HepG2 (cell line): ENCODE measurements around the gene HAPLN3. TPM values are rescaled to one million over a fixed set of nuclear protein-coding genes. Genes with fewer than 3 reads are reported as not detected.

Experiments used
- ATAC-seq: fragments of 200-7000 bp; cut with Tn5 transposase; 3 replicates; pipeline ENCODE4 v1.9.1; 2020; ENCODE audit warnings: mild to moderate bottlenecking, moderate library complexity
- BruUV-seq: library from RNA; stranded (reverse); fragments of 400-500 nt; replicated peaks from 2 replicates; lab custom pipeline; 2021; lab: Mats Ljungman, UMichigan
- CTCF ChIA-PET: fragments of 300-600 bp; formaldehyde crosslinking; extraction: SDS; loops from one replicate; lab custom pipeline; 2021; ENCODE audit warnings: low total read pairs, inconsistent platforms, low intra/inter-chr PET ratio; lab: Yijun Ruan, JAX
- POLR2A ChIA-PET: fragments of 350-600 bp; sonication (Branson Sonifier 250); formaldehyde crosslinking; loops from one replicate; lab custom pipeline; 2020; ENCODE audit warnings: antibody characterized with exemption, inconsistent platforms; lab: Yijun Ruan, JAX
- DNase-seq: peaks from one replicate; pipeline ENCODE4 v3.0.0-alpha.2; 2015; ENCODE audit warnings: low spot score
- FAIRE-seq: peaks from 3 replicates; lab custom pipeline; 2011; peaks lifted over from hg19 to GRCh38; lab: Jason Lieb, UNC
- H2AFZ ChIP-seq: one replicate; pipeline ENCODE4 v1.6.1; 2011; ENCODE audit warnings: low read length, inconsistent platforms
- H3K27ac ChIP-seq: fragments of 300-600 bp; 3 replicates; pipeline ENCODE4 v1.8.0; 2011; ENCODE audit warnings: mixed run types, mild to moderate bottlenecking, mixed read lengths, low read length, inconsistent platforms; ENCODE audit not compliant: insufficient read depth; ENCODE audit errors: extremely low read length
- H3K27me3 ChIP-seq, 2 experiments: fragments of 200-600 bp in 1 of 2; 2 replicates in 1 of 2; 3 replicates in 1 of 2; pipeline versions ENCODE4 v1.6.0 to v1.8.0; 2011; ENCODE audit warnings: low read length in 2 of 2, mild to moderate bottlenecking in 2 of 2, moderate library complexity in 2 of 2, inconsistent platforms in 1 of 2; ENCODE audit not compliant: insufficient read depth in 2 of 2, control insufficient read depth in 1 of 2
- H3K36me3 ChIP-seq, 2 experiments: fragments of 200-600 bp in 1 of 2; replicated peaks in 1 of 2; 2 replicates in 1 of 2; 3 replicates in 1 of 2; pipeline versions ENCODE4 v1.5.1 to v1.8.0; 2011; ENCODE audit warnings: low read length in 2 of 2, inconsistent platforms in 1 of 2; ENCODE audit not compliant: insufficient read depth in 2 of 2, control insufficient read depth in 1 of 2
- H3K4me1 ChIP-seq: 2 replicates; pipeline ENCODE4 v1.5.1; 2012; ENCODE audit warnings: low read length, inconsistent platforms; ENCODE audit not compliant: insufficient read depth
- H3K4me2 ChIP-seq: 2 replicates; pipeline ENCODE4 v1.6.0; 2011; ENCODE audit warnings: low read depth, low read length, inconsistent platforms
- H3K4me3 ChIP-seq, 3 experiments: fragments of 200-600 bp in 1 of 3; sonication (generic), shearing (Covaris generic) in 1 of 3; replicated peaks in 1 of 3; 2 replicates each; pipeline ENCODE4 v1.5.1; 2011 to 2016; ENCODE audit warnings: low read length in 3 of 3, inconsistent platforms in 2 of 3, low read depth in 2 of 3, mild to moderate bottlenecking in 2 of 3, control low read depth in 1 of 3, mixed read lengths in 1 of 3; ENCODE audit not compliant: insufficient read depth in 1 of 3
- H3K79me2 ChIP-seq: one replicate; pipeline ENCODE4 v1.6.1; 2011; ENCODE audit warnings: low read length, inconsistent platforms; ENCODE audit not compliant: insufficient read depth
- H3K9ac ChIP-seq: 2 replicates; pipeline ENCODE4 v1.6.0; 2011; ENCODE audit warnings: mild to moderate bottlenecking, low read depth, low read length, inconsistent platforms; ENCODE audit not compliant: insufficient read depth
- H3K9me3 ChIP-seq: 2 replicates; pipeline ENCODE4 v1.5.1; 2012; ENCODE audit warnings: mild to moderate bottlenecking, low read length
- H4K20me1 ChIP-seq: 2 replicates; pipeline ENCODE4 v1.6.0; 2011; ENCODE audit warnings: inconsistent platforms, mild to moderate bottlenecking, low read length, moderate library complexity; ENCODE audit not compliant: insufficient read depth
- SAFB2 ChIP-seq: sonication (generic); formaldehyde crosslinking; IDR thresholded peaks from 2 replicates; pipeline ENCODE4 v1.5.1; 2020; ENCODE audit warnings: missing genetic modification reagents, low read depth, mild to moderate bottlenecking, borderline replicate concordance
- WIZ ChIP-seq: sonication (generic); formaldehyde crosslinking; IDR thresholded peaks from 2 replicates; pipeline ENCODE4 v1.5.1; 2020; ENCODE audit warnings: mild to moderate bottlenecking, missing genetic modification reagents
- WGBS: methylation state at CpG from one replicate; pipeline ENCODE4 v1.1.6; 2017; ENCODE audit warnings: low lambda C conversion rate; 5-methylcytosine and 5-hydroxymethylcytosine counted together
- in situ Hi-C: cut with HindIII; loops from 2 replicates; pipeline ENCODE4 v1.10.0; 2017; ENCODE audit warnings: low pct_unique_long_range_greater_than_20kb; ENCODE audit not compliant: extremely low pct_ligation_motif_present
- intact Hi-C: fragments of 100-400 bp; cut with micrococcal nuclease; formaldehyde crosslinking; loops from one replicate; pipeline ENCODE4 v1.10.0; 2022; ENCODE audit not compliant: unreplicated experiment
- polyA plus RNA-seq, 8 experiments: library from polyadenylated mRNA; depleted of rRNA in 3 of 8; stranded (reverse) in 7 of 8; unstranded in 1 of 8; fragments of >200 nt; fragmentation: Illumina TruSeq in 4 of 8; extraction: Trizol in 4 of 8; gene quantifications; 2 replicates each; pipeline versions ENCODE4 v1.2.1 to v1.2.3, GENCODE V29; 2011 to 2016; ENCODE audit warnings: low read depth in 4 of 8, missing spikeins in 1 of 8, mixed read lengths in 1 of 8; ENCODE audit not compliant: insufficient read depth in 1 of 8
- total RNA-seq, 5 experiments: library from RNA; depleted of rRNA; stranded (reverse); fragments of >200 nt; fragmentation: Illumina TruSeq; extraction: Trizol; gene quantifications; 2 replicates each; pipeline ENCODE4 v1.2.3, GENCODE V29; 2016; ENCODE audit warnings: low read depth in 1 of 5
- TF ChIP-seq, protein P1 (sequence below), 2 experiments: fragments of 450-650 bp in 1 of 2; sonication (generic) in 1 of 2; formaldehyde crosslinking in 1 of 2; IDR thresholded peaks; 2 replicates each; pipeline versions ENCODE4 v1.6.1 to v1.8.0; 2016 to 2022; ENCODE audit warnings: antibody characterized with exemption in 1 of 2, mild to moderate bottlenecking in 1 of 2, missing genetic modification reagents in 1 of 2

The HAPLN3 gene
- total and polyA plus RNA-seq, 2 of the 13 experiments (the other 11 are each of a cell fraction or from before 2014, with no cell fraction given) = 0.09 TPM; not detected in 1

GRCh38 chr15:88874275-88874674 lies 21.1 kb downstream of the HAPLN3 start (continued):
- TF ChIP-seq, protein P1, sequence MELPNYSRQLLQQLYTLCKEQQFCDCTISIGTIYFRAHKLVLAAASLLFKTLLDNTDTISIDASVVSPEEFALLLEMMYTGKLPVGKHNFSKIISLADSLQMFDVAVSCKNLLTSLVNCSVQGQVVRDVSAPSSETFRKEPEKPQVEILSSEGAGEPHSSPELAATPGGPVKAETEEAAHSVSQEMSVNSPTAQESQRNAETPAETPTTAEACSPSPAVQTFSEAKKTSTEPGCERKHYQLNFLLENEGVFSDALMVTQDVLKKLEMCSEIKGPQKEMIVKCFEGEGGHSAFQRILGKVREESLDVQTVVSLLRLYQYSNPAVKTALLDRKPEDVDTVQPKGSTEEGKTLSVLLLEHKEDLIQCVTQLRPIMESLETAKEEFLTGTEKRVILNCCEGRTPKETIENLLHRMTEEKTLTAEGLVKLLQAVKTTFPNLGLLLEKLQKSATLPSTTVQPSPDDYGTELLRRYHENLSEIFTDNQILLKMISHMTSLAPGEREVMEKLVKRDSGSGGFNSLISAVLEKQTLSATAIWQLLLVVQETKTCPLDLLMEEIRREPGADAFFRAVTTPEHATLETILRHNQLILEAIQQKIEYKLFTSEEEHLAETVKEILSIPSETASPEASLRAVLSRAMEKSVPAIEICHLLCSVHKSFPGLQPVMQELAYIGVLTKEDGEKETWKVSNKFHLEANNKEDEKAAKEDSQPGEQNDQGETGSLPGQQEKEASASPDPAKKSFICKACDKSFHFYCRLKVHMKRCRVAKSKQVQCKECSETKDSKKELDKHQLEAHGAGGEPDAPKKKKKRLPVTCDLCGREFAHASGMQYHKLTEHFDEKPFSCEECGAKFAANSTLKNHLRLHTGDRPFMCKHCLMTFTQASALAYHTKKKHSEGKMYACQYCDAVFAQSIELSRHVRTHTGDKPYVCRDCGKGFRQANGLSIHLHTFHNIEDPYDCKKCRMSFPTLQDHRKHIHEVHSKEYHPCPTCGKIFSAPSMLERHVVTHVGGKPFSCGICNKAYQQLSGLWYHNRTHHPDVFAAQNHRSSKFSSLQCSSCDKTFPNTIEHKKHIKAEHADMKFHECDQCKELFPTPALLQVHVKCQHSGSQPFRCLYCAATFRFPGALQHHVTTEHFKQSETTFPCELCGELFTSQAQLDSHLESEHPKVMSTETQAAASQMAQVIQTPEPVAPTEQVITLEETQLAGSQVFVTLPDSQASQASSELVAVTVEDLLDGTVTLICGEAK (IDR thresholded peaks at IDR 0.05) = no peak
- TF ChIP-seq, protein P1 (CRISPR knock-in tag; IDR thresholded peaks at IDR 0.05) = no peak

GRCh38 chr15:88873786-88874185 lies 21.6 kb downstream of the HAPLN3 start:
- H3K9ac ChIP-seq = no peak overlapping the region
- no peaks in the 10 kb centered on the region for H4K20me1 ChIP-seq
- no peak overlapping the region for H3K4me3 ChIP-seq
- H3K4me2 ChIP-seq = no peak overlapping the region
- H2AFZ ChIP-seq = no peak overlapping the region
- WGBS = 21% methylated on average over 3 of the region's 13 CpGs
- in situ Hi-C loops (no loop called here), intact Hi-C loops (no loop called here)
- H3K9me3 ChIP-seq = no peaks in the 10 kb centered on the region
- no TSS peak for BruUV-seq
- DNase-seq = no peak
- no peaks in the 10 kb centered on the region for H3K4me1 ChIP-seq
- no peak overlapping the region for H3K27ac ChIP-seq
- POLR2A ChIA-PET = no interaction called here
- TF ChIP-seq SAFB2 (CRISPR knock-in tag) (no peak), WIZ (CRISPR knock-in tag) (no peak)
- H3K79me2 ChIP-seq = no peaks in the 10 kb centered on the region
- CTCF ChIA-PET = no interaction called here
- H3K27me3 ChIP-seq = peaks cover 20 to 79% of the 10 kb centered on the region in 2 experiments
- no peak for ATAC-seq
- FAIRE-seq = no peak
- H3K36me3 ChIP-seq = no peaks in the 10 kb centered on the region
